Superior temporal gyrus (tissue), 1 donor: ENCODE data around the gene PDCD1.
A peak's percentile ranks its signal among the peaks of the same experiment; 100 is the strongest.
"Not testable (repeated sequence)": the region's sequence is repeated elsewhere in the genome, so short reads cannot be mapped to it uniquely, and the experiment has no call there.

Experiments
- DNase-seq: peaks from one replicate; pipeline ENCODE4 v3.0.0-alpha.2; 2016; ENCODE audit errors: extremely low spot score

The PDCD1 gene

DNA sequence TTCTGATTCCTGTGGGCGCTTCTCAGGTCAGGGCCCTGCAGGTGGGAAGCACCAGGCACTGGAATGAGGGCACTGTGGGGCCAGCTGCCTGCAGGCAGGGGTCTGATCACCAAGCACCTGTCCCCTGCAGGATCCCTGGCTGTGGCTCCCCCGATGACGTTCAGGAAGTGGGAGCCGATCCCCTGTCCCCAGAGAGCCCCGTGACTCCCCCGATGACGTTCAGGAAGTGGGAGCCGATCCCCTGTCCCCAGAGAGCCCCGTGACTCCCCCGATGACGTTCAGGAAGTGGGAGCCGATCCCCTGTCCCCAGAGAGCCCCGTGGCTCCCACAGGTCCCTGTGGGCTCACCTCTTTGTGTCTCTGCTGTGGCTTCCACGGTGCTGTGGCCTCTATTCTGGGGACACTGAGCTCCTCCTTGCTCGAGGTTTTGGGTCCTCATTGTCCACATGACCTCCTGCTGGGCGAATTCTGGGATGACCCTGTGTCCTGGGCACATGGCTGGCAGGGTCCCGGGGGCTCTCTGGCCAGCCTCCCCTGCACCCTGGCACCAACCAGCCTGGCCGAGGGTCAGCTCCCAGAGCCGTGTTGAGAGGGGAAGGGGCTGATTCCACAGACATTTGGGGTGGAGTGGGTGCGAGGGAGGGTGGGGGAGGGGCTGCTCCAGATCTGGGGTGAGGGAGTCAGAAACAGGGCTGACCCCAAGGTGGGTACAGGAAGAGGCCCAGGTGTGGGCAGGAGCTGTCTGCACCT, 44.9 kb downstream of the PDCD1 start:
- DNase-seq, result no peak

DNA sequence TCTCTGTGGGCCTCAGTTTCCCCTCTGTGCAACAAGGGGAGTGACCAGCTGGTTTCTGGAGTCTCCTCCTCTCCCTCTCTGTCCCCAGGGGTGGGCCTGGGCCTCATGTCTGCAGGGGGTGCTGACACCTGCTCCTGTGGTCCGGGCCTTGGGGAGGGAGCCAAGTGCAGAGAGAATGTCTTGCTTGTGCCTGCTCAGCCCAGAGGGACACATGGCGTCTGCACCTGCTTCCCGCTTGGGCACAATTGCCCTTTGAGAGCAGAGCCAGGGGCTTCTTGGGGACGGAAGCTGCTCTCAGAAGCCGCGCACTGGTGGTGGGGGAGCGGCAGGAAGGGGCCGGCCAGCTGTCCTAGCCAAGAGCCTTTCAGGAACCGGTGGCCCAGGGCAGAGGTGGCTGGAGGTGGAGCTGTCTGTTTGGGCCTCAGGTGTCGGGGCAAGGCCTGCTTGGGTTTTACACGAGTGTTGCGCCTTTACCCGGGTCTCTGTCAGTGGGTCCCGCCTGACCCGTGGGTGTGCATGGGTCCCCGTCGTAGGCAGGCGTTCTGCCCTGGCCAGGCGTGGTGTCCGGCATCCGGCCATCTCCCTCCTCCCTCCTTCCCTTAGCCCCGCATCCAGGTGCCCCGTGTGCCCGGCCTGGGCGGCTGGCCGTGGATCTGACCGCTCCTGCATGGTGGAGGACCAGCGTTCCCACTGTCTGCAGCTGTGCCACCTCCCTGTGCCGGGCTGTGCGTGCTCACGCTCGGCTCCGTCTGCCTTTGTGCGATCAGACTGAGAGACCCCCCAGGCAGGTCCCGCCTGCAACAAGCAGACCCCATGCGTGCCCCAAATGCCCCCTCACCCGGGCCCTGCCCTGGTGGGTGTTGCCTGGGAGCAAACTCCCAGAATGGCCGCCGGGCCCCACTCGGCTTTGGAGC, 45.7 kb downstream of the PDCD1 start:
- peak; percentile 49 for DNase-seq

GRCh38 chr2:241811952-241812729, 46.6 kb downstream of the PDCD1 start:
- no peak for DNase-seq

- peak; percentile 65 for DNase-seq
Observed at GRCh38 chr2:241811201-241811951, 47.3 kb downstream of the PDCD1 start.

DNA sequence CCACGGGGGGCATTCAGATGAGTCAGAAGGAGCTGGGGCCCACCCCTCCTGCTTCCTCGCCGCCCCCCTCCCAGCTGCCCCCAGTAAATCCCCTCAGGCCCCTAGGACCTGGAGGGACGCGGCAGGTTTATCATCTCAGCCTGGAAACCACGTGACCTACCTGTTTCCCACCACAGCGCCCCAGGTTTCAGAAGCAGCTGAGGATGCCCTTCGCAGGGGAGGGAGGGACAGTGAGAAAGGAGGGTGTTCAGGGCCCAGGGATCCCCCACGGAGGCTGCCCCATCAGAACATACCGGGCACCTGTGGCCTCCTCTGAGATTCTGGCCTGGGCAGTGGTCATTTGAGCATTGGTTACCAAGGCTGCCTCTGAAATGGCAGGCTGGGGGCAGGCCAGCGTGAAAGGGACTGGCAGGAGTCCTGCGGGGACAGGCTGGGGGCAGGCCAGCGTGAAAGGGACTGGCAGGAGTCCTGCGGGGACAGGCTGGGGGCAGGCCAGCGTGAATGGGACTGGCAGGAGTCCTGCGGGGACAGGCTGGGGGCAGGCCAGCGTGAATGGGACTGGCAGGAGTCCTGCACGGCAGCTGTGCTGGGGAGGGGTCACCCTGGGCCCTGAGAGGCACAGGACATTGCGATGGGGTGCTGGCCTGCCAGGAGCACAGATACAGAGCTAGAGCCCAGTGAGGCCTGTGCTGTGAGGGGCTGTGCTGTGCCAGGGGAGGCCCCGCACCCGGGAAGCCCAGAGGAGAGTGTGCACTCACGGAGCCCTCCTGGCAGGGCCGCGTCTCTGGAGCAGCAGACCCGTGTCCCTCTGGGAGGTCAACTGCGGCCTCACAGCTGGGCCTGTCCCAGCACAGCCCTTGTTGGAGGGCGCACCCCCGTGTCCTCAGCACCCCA, 48.1 kb downstream of the PDCD1 start:
- peak; percentile 40 for DNase-seq

- DNase-seq, result no peak
Observed at GRCh38 chr2:241809383-241810306, 49.0 kb downstream of the PDCD1 start.

- DNase-seq, result no peak
Observed at GRCh38 chr2:241808721-241809382, 49.8 kb downstream of the PDCD1 start, which contains the start of gene NEU4. Gene NEU4, plus strand, starts transcription at chr2:241809193. Its CDS starts 5,292 bp downstream, at chr2:241814485.

GRCh38 chr2:241808051-241808720, 50.5 kb downstream of the PDCD1 start:
- DNase-seq, result no peak

DNA sequence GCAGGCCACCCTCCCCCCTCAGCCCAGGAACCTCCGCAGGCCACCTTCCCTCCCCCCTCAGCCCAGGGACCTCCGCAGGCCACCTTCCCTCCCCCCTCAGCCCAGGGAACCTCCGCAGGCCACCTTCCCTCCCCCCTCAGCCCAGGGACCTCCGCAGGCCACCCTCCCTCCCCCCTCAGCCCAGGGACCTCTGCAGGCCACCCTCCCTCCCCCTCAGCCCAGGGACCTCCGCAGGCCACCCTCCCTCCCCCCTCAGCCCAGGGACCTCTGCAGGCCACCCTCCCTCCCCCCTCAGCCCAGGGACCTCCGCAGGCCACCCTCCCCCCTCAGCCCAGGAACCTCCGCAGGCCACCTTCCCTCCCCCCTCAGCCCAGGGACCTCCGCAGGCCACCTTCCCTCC, 52.5 kb downstream of the PDCD1 start:
- not testable (repeated sequence) for DNase-seq

DNA sequence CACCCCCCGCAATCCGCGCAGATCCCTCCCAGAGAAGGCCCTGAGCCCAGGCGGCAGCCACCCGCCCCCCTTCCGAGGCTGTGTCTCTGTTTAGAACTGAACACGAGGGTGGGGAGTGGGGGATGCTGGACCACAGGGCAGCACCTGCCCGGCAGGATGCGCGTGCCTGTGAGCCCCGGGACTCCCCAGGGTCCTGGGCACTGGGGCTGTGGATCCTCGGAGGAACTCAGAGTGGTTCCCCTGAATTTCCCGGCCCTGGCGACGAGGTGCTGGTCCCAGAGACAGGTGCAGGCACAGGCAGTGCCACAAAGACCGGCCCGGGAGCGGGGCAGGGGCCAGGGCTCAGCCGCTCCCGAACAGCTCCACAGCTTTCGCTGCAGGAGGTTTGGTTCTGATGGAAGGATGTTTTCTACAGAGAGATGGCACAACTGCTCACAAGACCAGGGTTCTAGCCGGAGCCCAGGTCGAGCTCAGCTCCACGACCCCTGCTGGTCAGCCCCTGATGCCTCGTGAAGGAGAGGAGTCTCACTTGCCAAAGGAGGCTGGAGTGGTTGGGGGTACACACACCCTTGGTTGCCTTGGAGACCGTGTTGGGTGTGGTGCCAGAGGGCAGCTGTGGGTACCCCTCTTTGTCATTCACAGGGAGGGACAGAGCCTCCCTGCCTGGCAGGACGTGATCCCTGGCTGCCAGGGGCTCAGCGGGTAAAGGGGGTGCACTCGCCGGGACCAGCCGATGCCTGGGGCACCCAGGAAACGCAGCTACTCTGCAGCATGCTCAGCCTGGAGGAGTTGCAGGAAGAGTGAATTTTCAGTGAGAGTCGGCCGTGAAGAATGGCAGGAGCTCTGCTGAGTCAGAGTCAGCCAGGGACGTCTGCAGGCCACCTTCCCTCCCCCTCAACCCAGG, 54.1 kb downstream of the PDCD1 start:
- DNase-seq, result no peak

- DNase-seq, result peak; percentile 57
Observed at GRCh38 chr2:241803387-241804325, 55.0 kb downstream of the PDCD1 start.

- no peak for DNase-seq
Observed at GRCh38 chr2:241802421-241803318, 56.0 kb downstream of the PDCD1 start.

GRCh38 chr2:241801611-241802420, 56.9 kb downstream of the PDCD1 start:
- no peak for DNase-seq
